Breast epithelium (tissue), 3 donors: ENCODE measurements around the gene HOXC11.

Source experiments
- POLR2A ChIP-seq: fragments of 450-650 bp; IDR thresholded peaks from one replicate; pipeline ENCODE4 v1.6.1; 2016; ENCODE audit warnings: antibody characterized with exemption, mild to moderate bottlenecking, moderate library complexity
- TF ChIP-seq, protein P1 (sequence below), 3 donors: fragments of 450-650 bp; IDR thresholded peaks; one replicate each; pipeline ENCODE4 v1.5.1; 2016 to 2017; ENCODE audit warnings: antibody characterized with exemption in 3 of 3, mild to moderate bottlenecking in 3 of 3, moderate library complexity in 3 of 3

DNA sequence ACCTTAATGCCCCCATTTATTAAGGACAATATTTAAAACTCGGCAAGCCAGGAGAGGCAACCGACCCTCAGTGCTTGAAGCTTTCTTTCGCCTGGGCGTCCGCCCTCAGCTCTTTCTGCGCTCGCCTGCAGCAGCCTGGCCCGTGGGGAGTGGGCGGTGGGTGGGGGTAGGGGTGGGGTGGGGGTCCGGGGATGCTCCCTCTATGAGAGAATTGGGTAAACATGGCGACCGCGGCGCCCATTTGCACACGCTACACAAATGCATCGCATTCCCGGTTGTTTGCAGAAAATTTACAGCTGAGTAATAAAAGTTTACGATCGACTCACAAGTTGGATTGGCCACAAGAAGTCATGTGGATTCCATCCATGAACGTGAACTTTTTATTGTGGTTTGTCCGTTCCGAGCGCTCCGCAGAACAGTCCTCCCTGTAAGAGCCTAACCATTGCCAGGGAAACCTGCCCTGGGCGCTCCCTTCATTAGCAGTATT, 43.6 kb downstream of the HOXC11 start:
- TF ChIP-seq, protein P1, sequence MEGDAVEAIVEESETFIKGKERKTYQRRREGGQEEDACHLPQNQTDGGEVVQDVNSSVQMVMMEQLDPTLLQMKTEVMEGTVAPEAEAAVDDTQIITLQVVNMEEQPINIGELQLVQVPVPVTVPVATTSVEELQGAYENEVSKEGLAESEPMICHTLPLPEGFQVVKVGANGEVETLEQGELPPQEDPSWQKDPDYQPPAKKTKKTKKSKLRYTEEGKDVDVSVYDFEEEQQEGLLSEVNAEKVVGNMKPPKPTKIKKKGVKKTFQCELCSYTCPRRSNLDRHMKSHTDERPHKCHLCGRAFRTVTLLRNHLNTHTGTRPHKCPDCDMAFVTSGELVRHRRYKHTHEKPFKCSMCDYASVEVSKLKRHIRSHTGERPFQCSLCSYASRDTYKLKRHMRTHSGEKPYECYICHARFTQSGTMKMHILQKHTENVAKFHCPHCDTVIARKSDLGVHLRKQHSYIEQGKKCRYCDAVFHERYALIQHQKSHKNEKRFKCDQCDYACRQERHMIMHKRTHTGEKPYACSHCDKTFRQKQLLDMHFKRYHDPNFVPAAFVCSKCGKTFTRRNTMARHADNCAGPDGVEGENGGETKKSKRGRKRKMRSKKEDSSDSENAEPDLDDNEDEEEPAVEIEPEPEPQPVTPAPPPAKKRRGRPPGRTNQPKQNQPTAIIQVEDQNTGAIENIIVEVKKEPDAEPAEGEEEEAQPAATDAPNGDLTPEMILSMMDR (IDR thresholded peaks at IDR 0.05) = no peak
- TF ChIP-seq POLR2A = no peak
